22Rv1 (cell line): ENCODE measurements around the gene RPUSD1.
"Not testable (repeated sequence)": the region's sequence is repeated elsewhere in the genome, so short reads cannot be mapped to it uniquely, and the experiment has no call there.

Experiments
- H3K27ac ChIP-seq: fragments of 450-650 bp; 2 replicates; pipeline ENCODE4 v1.5.1; 2017
- CTCF ChIP-seq: fragments of 450-650 bp; IDR thresholded peaks from 2 replicates; pipeline ENCODE4 v1.5.1; 2017; ENCODE audit warnings: mild to moderate bottlenecking
- ZFX ChIP-seq: fragments of 450-650 bp; IDR thresholded peaks from 2 replicates; pipeline ENCODE4 v1.6.1; 2017; ENCODE audit warnings: antibody characterized with exemption, borderline replicate concordance

RPUSD1 gene

GRCh38 chr16:822909-823297 lies 34.7 kb upstream of the RPUSD1 start:
- H3K27ac ChIP-seq: no peak overlapping the region
- TF ChIP-seq ZFX: no peak
- TF ChIP-seq CTCF: no peak

GRCh38 chr16:822174-822908 lies 34.2 kb upstream of the RPUSD1 start:
- TF ChIP-seq CTCF: no peak
- TF ChIP-seq ZFX: no peak
- H3K27ac ChIP-seq: no peak overlapping the region

- TF ChIP-seq ZFX (no peak), CTCF (no peak)
These were observed 33.6 kb upstream of the RPUSD1 start for GRCh38 chr16:821751-822150.

GRCh38 chr16:820748-821147 lies 32.6 kb upstream of the RPUSD1 start:
- H3K27ac ChIP-seq: no peak overlapping the region
- TF ChIP-seq ZFX: no peak
- no peak for TF ChIP-seq CTCF

More at GRCh38 chr16:821751-822150, 33.6 kb upstream of the RPUSD1 start:
- H3K27ac ChIP-seq: no peak overlapping the region

- not testable (repeated sequence) for H3K27ac ChIP-seq
These were observed 31.8 kb upstream of the RPUSD1 start for GRCh38 chr16:820044-820408.

- no peak overlapping the region for H3K27ac ChIP-seq
These were observed 31.3 kb upstream of the RPUSD1 start for GRCh38 chr16:819336-820043.

GRCh38 chr16:818592-818991 lies 30.4 kb upstream of the RPUSD1 start:
- no peak overlapping the region for H3K27ac ChIP-seq
- no peak for TF ChIP-seq CTCF
- TF ChIP-seq ZFX: no peak

More at GRCh38 chr16:819336-820043, 31.3 kb upstream of the RPUSD1 start:
- TF ChIP-seq ZFX (no peak), CTCF (no peak)

- H3K27ac ChIP-seq: no peak overlapping the region
- TF ChIP-seq CTCF (no peak), ZFX (no peak)
These were observed 30.0 kb upstream of the RPUSD1 start for GRCh38 chr16:818132-818531.
